Epithelial cell of esophagus (primary cell): ENCODE data around the gene ITGAD.
A peak's percentile ranks its signal among the peaks of the same experiment; 100 is the strongest.

ENCODE experiments used
- DNase-seq: peaks from one replicate; pipeline ENCODE4 v3.0.0; 2010; ENCODE audit warnings: low read depth
- H3K4me3 ChIP-seq: 2 replicates; pipeline ENCODE4 v1.5.1; 2011; ENCODE audit warnings: mild to moderate bottlenecking, low read length, control low read depth
- TF ChIP-seq, protein P1 (sequence below): IDR thresholded peaks from 2 replicates; pipeline ENCODE4 v1.5.1; 2011; ENCODE audit warnings: low read depth, mild to moderate bottlenecking, low read length, control low read depth, inconsistent platforms; ENCODE audit not compliant: insufficient read depth; ENCODE audit errors: missing control alignments

The ITGAD gene

DNA sequence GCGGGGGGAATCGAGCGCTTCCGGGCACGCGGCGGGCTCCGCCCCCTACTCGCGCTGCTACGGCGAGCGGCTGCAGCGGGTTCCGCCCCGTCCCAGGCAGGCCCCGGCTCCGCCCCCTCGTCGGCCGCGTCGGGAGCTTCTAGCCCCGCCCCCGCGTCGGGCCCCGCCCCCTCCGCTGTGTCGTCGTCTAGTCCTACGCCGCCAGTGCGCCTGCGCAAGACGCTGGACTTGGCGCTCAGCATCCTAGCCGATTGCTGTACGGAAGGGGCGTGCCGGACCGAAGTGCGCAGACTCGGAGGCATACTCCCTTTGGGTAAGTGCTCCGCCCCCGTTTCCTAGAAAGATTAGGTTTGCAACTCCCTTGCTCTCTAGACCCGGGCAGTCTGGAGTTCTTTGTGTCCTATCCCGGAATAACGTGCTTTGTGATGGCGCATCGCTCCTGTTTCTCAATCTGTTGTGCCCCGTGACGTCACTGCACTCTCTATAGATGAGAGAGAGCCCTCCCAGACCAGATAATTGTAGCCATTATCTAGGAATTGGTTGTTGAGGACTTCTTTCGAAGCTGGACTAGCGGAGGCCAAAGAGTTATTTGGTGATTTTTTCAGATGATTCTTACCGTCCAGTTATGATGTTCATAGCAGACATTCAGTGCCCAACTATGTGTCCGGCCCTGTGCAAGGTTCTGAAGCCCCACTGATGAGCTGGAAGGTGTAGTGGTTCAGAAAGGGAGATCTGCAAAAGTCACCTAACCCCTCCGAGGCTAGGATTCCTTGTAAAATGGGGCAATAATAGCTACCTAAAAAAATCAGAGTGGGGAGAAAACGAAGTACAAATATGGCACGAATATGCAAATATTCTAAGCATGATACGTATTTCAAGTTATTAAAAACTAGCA is 66.8 kb downstream of the ITGAD start:
- TF ChIP-seq, protein P1, sequence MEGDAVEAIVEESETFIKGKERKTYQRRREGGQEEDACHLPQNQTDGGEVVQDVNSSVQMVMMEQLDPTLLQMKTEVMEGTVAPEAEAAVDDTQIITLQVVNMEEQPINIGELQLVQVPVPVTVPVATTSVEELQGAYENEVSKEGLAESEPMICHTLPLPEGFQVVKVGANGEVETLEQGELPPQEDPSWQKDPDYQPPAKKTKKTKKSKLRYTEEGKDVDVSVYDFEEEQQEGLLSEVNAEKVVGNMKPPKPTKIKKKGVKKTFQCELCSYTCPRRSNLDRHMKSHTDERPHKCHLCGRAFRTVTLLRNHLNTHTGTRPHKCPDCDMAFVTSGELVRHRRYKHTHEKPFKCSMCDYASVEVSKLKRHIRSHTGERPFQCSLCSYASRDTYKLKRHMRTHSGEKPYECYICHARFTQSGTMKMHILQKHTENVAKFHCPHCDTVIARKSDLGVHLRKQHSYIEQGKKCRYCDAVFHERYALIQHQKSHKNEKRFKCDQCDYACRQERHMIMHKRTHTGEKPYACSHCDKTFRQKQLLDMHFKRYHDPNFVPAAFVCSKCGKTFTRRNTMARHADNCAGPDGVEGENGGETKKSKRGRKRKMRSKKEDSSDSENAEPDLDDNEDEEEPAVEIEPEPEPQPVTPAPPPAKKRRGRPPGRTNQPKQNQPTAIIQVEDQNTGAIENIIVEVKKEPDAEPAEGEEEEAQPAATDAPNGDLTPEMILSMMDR, result no peak
- peak; percentile 99 for DNase-seq
- H3K4me3 ChIP-seq, result peak overlapping the region; percentile 93

DNA sequence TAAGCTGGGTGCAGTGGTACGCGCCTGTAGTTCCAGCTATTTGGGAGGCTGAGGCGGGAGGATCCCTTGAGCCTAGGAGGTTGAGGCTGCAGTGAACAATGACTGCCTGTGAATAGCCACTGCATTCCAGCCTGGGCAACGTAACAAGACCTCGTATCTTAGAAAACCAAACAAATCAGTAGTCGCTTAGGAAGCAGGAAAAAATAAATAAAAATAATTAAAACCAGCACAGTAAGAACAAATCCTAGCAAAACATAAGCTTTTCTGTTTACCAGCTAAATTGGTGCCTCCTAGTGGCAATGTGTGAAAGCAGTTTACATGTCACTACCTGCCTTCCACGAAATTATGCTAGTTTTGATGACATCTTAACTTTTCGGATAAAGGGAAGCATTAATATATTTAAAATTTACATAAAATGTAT is 67.5 kb downstream of the ITGAD start:
- H3K4me3 ChIP-seq, result peak overlapping the region; percentile 43
- TF ChIP-seq, protein P1, result peak; percentile 72
- peak; percentile 70 for DNase-seq

DNA sequence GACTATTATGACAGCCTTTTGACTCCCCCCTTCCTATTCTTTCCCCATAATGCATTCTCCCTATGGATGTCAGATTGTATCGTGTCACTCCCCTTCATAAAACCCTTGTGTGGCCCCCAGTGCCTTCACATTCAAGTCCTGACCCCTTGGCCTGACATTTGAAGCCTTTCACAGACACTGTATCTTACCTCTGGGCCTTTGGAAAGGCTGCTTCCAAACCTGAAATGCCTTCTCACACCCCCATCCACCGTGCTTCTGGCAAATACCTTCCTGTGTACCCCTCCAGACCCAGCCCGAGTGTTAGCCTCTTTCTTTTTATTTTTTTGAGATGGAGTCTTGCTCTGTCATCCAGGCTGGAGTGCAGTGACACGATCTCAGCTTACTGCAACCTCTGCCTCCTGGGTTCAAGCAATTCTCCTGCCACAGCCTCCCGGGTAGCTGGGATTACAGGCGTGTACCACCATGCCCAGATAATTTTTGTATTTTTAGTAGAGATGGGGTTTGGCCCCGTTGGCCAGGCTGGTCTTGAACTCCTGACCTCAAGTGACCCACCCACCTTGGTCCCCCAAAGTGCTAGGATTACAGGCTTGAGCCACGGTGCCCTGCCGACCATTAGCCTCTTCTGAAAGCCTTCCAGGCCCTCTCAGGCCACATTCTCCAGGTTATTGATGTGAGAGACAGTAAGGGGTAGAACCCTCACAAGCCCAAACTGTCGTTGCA is 68.2 kb downstream of the ITGAD start:
- no peak overlapping the region for H3K4me3 ChIP-seq
- DNase-seq, result no peak
- TF ChIP-seq, protein P1, result no peak

DNA sequence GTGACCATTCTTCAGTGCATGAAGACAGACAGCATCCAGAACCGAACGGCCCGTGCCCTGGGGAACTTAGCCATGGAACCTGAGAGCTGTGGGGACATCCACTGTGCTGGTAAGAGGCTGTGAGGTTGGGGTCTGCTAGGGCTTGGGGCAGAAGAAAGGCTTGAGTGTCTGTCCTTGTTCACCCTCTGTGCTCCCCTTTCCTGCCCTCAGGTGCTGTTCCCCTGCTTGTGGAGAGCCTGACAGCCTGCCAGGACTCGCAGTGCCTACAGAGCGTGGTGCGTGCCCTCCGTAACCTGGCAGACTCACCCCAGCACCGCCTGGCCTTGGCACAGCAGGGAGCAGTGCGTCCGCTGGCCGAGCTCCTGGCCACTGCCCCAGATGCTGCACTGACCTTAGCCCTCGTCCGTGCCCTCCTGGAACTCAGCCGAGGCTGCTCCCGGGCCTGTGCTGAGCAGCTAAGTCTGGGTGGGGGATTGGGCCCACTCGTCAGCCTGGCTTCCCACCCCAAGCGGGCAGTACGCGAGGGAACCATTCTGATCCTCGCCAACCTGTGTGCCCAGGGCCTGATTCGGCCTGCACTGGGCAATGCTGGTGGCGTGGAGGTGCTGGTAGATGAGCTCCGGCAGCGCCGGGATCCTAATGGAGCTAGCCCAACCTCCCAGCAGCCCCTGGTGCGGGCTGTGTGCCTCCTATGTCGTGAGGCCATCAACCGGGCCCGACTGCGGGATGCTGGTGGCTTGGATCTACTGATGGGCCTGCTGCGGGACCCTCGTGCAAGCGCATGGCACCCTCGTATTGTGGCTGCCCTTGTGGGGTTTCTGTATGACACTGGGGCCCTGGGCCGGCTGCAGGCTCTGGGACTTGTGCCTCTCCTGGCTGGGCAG is 69.0 kb downstream of the ITGAD start:
- H3K4me3 ChIP-seq, result no peak overlapping the region
- no peak for DNase-seq
- TF ChIP-seq, protein P1, result no peak

DNA sequence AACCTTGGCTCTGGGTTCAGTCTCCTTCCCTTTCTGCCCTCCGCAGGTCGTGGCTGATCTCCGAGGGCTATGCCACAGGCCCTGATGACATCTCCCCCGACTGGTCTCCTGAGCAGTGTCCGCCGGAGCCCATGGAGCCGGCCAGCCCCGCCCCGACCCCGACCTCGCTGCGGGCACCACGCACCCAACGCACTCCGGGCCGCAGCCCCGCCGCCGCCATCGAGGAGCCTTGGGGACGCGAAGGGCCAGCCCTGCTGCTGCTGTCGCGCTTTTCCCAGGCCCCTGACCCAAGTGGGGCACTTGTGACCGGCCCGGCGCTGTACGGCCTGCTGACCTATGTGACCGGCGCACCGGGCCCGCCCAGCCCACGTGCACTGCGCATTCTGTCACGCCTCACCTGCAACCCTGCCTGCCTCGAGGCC is 71.2 kb downstream of the ITGAD start:
- DNase-seq, result no peak
- TF ChIP-seq, protein P1, result no peak

DNA sequence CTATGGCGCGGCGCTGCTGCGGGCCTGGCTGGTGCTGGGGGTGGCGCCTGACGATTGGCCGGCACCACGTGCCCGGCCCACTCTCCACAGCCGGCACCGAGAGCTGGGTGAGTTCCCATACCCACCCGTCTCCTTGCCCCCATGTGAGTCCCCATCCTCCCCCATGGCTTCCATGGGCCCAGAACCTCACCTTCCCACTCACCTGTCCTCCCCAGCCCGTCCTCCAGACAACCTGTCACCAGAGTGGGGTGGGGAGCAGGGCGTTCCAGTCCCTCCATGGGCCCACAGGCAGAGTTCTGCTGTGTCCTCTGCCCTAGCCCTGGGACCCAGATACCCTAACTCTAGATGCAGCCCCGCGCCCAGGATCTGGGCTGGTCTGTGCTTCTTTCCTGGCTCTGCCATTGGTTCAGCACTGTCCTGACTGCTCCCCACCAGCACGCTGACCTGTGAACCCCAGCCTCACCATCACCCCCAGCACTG is 71.7 kb downstream of the ITGAD start:
- TF ChIP-seq, protein P1, result no peak
- H3K4me3 ChIP-seq, result no peak overlapping the region
- DNase-seq, result no peak

More for the DNA sequence above, 71.2 kb downstream of the ITGAD start:
- no peak overlapping the region for H3K4me3 ChIP-seq
